G401.6 (cell line): ENCODE measurements around the gene BTF3.
"Not testable (repeated sequence)": the region's sequence is repeated elsewhere in the genome, so short reads cannot be mapped to it uniquely, and the experiment has no call there.

Experiments
- FAIRE-seq: peaks from 2 replicates; lab custom pipeline; 2012; peaks lifted over from hg19 to GRCh38; lab: Jason Lieb, UNC

Gene BTF3

GRCh38 chr5:73486119-73486899 is 11.9 kb upstream of the BTF3 start:
- FAIRE-seq, result no peak

GRCh38 chr5:73487257-73487656 is 11.0 kb upstream of the BTF3 start:
- not testable (repeated sequence) for FAIRE-seq

- no peak for FAIRE-seq
Observed at GRCh38 chr5:73487815-73488214, 10.4 kb upstream of the BTF3 start.

- no peak for FAIRE-seq
Observed at GRCh38 chr5:73488806-73489205, 9.4 kb upstream of the BTF3 start.

- FAIRE-seq, result no peak
Observed at GRCh38 chr5:73490088-73490487, 8.2 kb upstream of the BTF3 start.

- no peak for FAIRE-seq
Observed at GRCh38 chr5:73491155-73491554, 7.1 kb upstream of the BTF3 start.

- no peak for FAIRE-seq
Observed at GRCh38 chr5:73493421-73493820, 4.8 kb upstream of the BTF3 start.

GRCh38 chr5:73494721-73495120 is 3.5 kb upstream of the BTF3 start:
- FAIRE-seq, result no peak

GRCh38 chr5:73495772-73496335 is 2.4 kb upstream of the BTF3 start:
- no peak for FAIRE-seq

- FAIRE-seq, result peak; percentile 97
Observed at GRCh38 chr5:73496984-73497457, 1.2 kb upstream of the BTF3 start.

GRCh38 chr5:73497497-73498056 is 665 bp upstream of the BTF3 start:
- FAIRE-seq, result no peak

GRCh38 chr5:73499187-73499586 is 945 bp downstream of the BTF3 start:
- no peak for FAIRE-seq

- FAIRE-seq, result no peak
Observed at GRCh38 chr5:73499756-73500155, 1.5 kb downstream of the BTF3 start.

- FAIRE-seq, result no peak
Observed at GRCh38 chr5:73501406-73501805, 3.2 kb downstream of the BTF3 start.

- FAIRE-seq, result no peak
Observed at GRCh38 chr5:73506459-73506955, 8.3 kb downstream of the BTF3 start.

GRCh38 chr5:73507062-73507461 is 8.8 kb downstream of the BTF3 start:
- FAIRE-seq, result no peak

- not testable (repeated sequence) for FAIRE-seq
Observed at GRCh38 chr5:73508521-73508920, 10.3 kb downstream of the BTF3 start.

- FAIRE-seq, result no peak
Observed at GRCh38 chr5:73513996-73514395, 15.8 kb downstream of the BTF3 start.

GRCh38 chr5:73514418-73514817 is 16.2 kb downstream of the BTF3 start:
- no peak for FAIRE-seq

GRCh38 chr5:73515232-73515631 is 17.0 kb downstream of the BTF3 start:
- no peak for FAIRE-seq

- peak; percentile 94 for FAIRE-seq
Observed at GRCh38 chr5:73519531-73520283, 21.5 kb downstream of the BTF3 start.

- no peak for FAIRE-seq
Observed at GRCh38 chr5:73522989-73523388, 24.7 kb downstream of the BTF3 start.

- no peak for FAIRE-seq
Observed at GRCh38 chr5:73523861-73524260, 25.6 kb downstream of the BTF3 start.
